ENCODE measurements around the gene FOXP4.

Gene FOXP4

GRCh38 chr6:41625442-41625841 lies 79.3 kb downstream of the FOXP4 start:
- Histone ChIP-seq H3K4me2 (peak overlapping the region; percentile 63 to 85 (median 74)), H4K20me1 (no peaks in the 10 kb centered on the region), H3K9ac (peak overlapping the region in 7 of 11 experiments; percentile 32 to 73 (median 64); a peak in 12 of 22 replicates), H3K4me3 (peak overlapping the region in 2 of 10 experiments; percentile 32 to 43; a peak in 5 of 20 replicates), H3K4me1 (peaks cover 53 to 82% (median 69%) of the 10 kb centered on the region in 10 experiments), H3K27ac (peak overlapping the region in 9 of 11 experiments; percentile 16 to 88 (median 77); a peak in 17 of 22 replicates), H3K36me3 (no peaks in the 10 kb centered on the region), H3K27me3 (no peaks in the 10 kb centered on the region), H3K9me3 (replicated peaks in 1 of 11) (peaks cover 11 to 22% (median 18%) of the 10 kb centered on the region in 11 experiments)
- TF ChIP-seq Cebpa-rat (IDR thresholded peaks at IDR 0.05) = no peak

GRCh38 chr6:41626022-41626421 lies 79.8 kb downstream of the FOXP4 start:
- Histone ChIP-seq H3K9me3 (replicated peaks in 1 of 11) (peaks cover 6 to 16% (median 13%) of the 10 kb centered on the region in 11 experiments), H3K4me2 (peak overlapping the region; percentile 63 to 85 (median 74)), H3K4me1 (peaks cover 53 to 87% (median 69%) of the 10 kb centered on the region in 10 experiments), H3K9ac (peak overlapping the region in 6 of 11 experiments; percentile 61 to 74 (median 67); a peak in 10 of 22 replicates), H3K27me3 (no peaks in the 10 kb centered on the region), H3K27ac (peak overlapping the region in 8 of 11 experiments; percentile 68 to 88 (median 78); a peak in 16 of 22 replicates), H4K20me1 (no peaks in the 10 kb centered on the region), H3K4me3 (no peak overlapping the region), H3K36me3 (no peaks in the 10 kb centered on the region)
- TF ChIP-seq Cebpa-rat (IDR thresholded peaks at IDR 0.05) = no peak

DNA sequence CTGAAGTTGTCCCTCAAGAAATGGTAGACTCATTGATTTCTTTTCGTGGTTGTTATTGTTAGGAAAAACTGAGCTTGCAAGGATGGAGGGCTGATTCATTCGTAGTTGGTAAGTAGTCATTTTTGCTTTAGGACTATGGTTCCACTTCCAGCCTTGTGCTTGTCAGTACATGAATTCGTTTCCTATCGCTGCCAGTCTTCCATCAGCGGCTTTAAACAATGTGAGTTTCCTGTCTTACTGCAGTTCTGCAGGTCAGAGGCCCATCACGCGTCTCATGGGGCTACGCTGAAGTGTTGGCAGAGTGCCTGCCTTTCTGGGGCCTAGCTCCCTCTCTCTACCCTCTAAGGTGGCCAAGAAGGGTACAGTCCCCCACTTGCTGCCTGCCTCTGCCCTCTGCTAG lies 80.7 kb downstream of the FOXP4 start:
- Histone ChIP-seq H3K9me3 (replicated peaks in 1 of 11) (peaks cover 0 to 9% (median 4%) of the 10 kb centered on the region in 11 experiments; a peak in 12 of 22 replicates), H3K9ac (peak overlapping the region in 9 of 11 experiments; percentile 51 to 74 (median 64); a peak in 17 of 22 replicates), H3K36me3 (no peaks in the 10 kb centered on the region), H4K20me1 (no peaks in the 10 kb centered on the region), H3K27me3 (no peaks in the 10 kb centered on the region), H3K4me2 (peak overlapping the region; percentile 63 to 85 (median 74)), H3K4me3 (peak overlapping the region in 1 of 10 experiments; percentile 3; a peak in 1 of 20 replicates), H3K4me1 (peaks cover 53 to 87% (median 70%) of the 10 kb centered on the region in 10 experiments), H3K27ac (peak overlapping the region in 9 of 11 experiments; percentile 50 to 88 (median 77); a peak in 18 of 22 replicates)
- no peak for TF ChIP-seq Cebpa-rat (IDR thresholded peaks at IDR 0.05)

DNA sequence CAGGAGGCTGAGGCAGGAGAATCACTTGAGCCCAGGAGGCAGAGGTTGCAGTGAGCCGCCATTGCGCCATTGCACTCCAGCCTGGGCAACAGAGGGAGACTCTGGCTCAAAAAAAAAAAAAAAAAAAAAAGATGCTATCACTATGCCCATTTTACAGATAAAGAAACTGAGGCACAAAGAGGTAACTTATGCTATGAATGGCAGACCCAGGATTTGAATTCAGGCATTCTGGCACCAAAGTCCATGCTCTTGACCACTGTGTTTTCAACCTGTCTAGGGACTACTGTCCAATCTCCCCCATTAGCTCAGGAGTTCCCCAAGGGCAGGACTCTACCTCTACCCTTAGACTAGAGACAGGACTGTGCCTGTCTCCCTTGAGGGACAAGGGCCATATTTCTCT lies 82.9 kb downstream of the FOXP4 start:
- Histone ChIP-seq H3K27ac (no peak overlapping the region), H3K4me2 (no peak overlapping the region)

DNA sequence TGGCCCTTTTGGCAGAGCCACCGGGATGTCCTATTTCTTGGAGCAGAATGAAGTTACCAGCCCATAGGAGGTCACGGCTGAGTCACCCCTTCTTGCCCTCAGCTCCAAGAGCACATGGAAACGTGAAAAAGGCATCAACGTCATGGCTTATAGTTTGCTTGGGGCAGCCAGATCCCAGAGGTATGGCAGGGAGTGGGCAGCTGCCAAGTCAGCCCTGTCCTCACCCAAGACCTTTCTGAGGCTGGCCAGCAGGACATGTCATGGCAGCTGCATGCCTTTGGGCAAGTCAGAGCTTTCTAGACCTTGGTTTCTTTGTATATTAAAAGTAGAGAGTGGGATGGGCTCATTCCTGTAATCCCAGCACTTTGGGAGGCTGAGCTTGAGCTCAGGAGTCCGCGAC lies 83.9 kb downstream of the FOXP4 start:
- Histone ChIP-seq H3K27ac (no peak overlapping the region), H3K4me2 (peak overlapping the region in 4 of 11 experiments; percentile 4 to 21 (median 14); a peak in 6 of 22 replicates), H3K4me3 (no peak overlapping the region), H3K4me1 (peaks cover 37 to 82% (median 63%) of the 10 kb centered on the region in 10 experiments), H3K9ac (no peak overlapping the region), H3K27me3 (no peaks in the 10 kb centered on the region), H3K9me3 (replicated peaks in 1 of 11) (no peaks in the 10 kb centered on the region), H3K36me3 (no peaks in the 10 kb centered on the region), H4K20me1 (no peaks in the 10 kb centered on the region)
- no peak for TF ChIP-seq Cebpa-rat (IDR thresholded peaks at IDR 0.05)

More for the DNA sequence above, 82.9 kb downstream of the FOXP4 start:
- H3K9me3 ChIP-seq (replicated peaks in 1 of 11) = no peaks in the 10 kb centered on the region
- no peak overlapping the region for H3K9ac ChIP-seq
- H3K4me3 ChIP-seq = no peak overlapping the region
- TF ChIP-seq Cebpa-rat (IDR thresholded peaks at IDR 0.05) = no peak
- no peaks in the 10 kb centered on the region for H4K20me1 ChIP-seq
- no peaks in the 10 kb centered on the region for H3K36me3 ChIP-seq
- peaks cover 37 to 82% (median 63%) of the 10 kb centered on the region in 10 experiments for H3K4me1 ChIP-seq
- H3K27me3 ChIP-seq = no peaks in the 10 kb centered on the region

- Histone ChIP-seq H3K4me3 (no peak overlapping the region), H4K20me1 (no peaks in the 10 kb centered on the region), H3K9ac (no peak overlapping the region), H3K27me3 (no peaks in the 10 kb centered on the region), H3K27ac (no peak overlapping the region), H3K4me2 (peak overlapping the region in 3 of 11 experiments; percentile 4 to 16 (median 4); a peak in 1 of 22 replicates), H3K4me1 (peaks cover 33 to 82% (median 63%) of the 10 kb centered on the region in 10 experiments), H3K9me3 (replicated peaks in 1 of 11) (no peaks in the 10 kb centered on the region), H3K36me3 (no peaks in the 10 kb centered on the region)
- TF ChIP-seq Cebpa-rat (IDR thresholded peaks at IDR 0.05) = no peak
Observed at GRCh38 chr6:41630946-41631345, 84.8 kb downstream of the FOXP4 start.

- peak overlapping the region in 2 of 11 experiments; percentile 15 to 50; a peak in 2 of 22 replicates for H3K9ac ChIP-seq
- H3K36me3 ChIP-seq = no peaks in the 10 kb centered on the region
- peak overlapping the region in 5 of 11 experiments; percentile 7 to 31 (median 14); a peak in 6 of 22 replicates for H3K27ac ChIP-seq
- no peak overlapping the region for H3K4me3 ChIP-seq
- peaks cover 0 to 10% (median 0%) of the 10 kb centered on the region in 11 experiments; a peak in 3 of 22 replicates for H3K27me3 ChIP-seq
- TF ChIP-seq Cebpa-rat (IDR thresholded peaks at IDR 0.05) = no peak; a peak in 1 of 22 replicates
- H3K9me3 ChIP-seq (replicated peaks in 1 of 11) = no peaks in the 10 kb centered on the region
- H4K20me1 ChIP-seq = no peaks in the 10 kb centered on the region
- H3K4me1 ChIP-seq = peaks cover 29 to 81% (median 63%) of the 10 kb centered on the region in 10 experiments
- peak overlapping the region in 10 of 11 experiments; percentile 49 to 99 (median 88); a peak in 18 of 22 replicates for H3K4me2 ChIP-seq
Observed at GRCh38 chr6:41633056-41633634, 87.0 kb downstream of the FOXP4 start.

DNA sequence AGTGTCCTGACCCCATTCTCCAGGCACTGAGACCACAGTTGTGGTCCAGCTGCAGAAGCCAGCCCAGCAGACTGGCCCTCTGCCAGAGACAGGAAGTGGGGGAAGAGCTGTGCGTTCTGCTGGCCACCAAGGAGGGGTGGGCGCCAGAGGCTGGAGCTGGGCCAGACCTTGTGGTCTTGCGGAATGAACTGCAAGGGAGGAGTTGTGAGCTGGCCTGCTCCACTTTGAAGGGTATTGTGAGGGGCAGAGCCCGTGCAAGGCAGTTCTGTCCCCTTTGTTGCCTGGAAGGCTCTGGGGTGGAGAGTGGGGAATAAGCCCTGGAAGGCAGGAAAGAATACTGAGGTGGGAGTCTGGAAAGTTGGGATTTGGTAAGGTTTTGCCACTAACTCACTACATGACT lies 88.5 kb downstream of the FOXP4 start:
- H3K9ac ChIP-seq = peak overlapping the region in 4 of 11 experiments; percentile 2 to 41 (median 8); a peak in 6 of 22 replicates
- peaks cover 0 to 10% (median 0%) of the 10 kb centered on the region in 11 experiments; a peak in 3 of 22 replicates for H3K27me3 ChIP-seq

GRCh38 chr6:41635365-41635764 lies 89.2 kb downstream of the FOXP4 start:
- TF ChIP-seq Cebpa-rat (IDR thresholded peaks at IDR 0.05) = no peak
- Histone ChIP-seq H3K27me3 (peaks cover 0 to 10% (median 0%) of the 10 kb centered on the region in 11 experiments; a peak in 3 of 22 replicates), H3K4me1 (peaks cover 36 to 78% (median 69%) of the 10 kb centered on the region in 10 experiments), H3K27ac (peak overlapping the region in 1 of 11 experiments; percentile 47; a peak in 1 of 22 replicates), H3K36me3 (no peaks in the 10 kb centered on the region), H3K4me3 (no peak overlapping the region), H3K9ac (no peak overlapping the region; a peak in 1 of 22 replicates), H3K4me2 (peak overlapping the region; percentile 49 to 99 (median 82); a peak in 20 of 22 replicates), H4K20me1 (peaks cover 0 to 12% (median 12%) of the 10 kb centered on the region in 11 experiments; a peak in 11 of 22 replicates), H3K9me3 (replicated peaks in 1 of 11) (no peaks in the 10 kb centered on the region)

More for the DNA sequence above, 88.5 kb downstream of the FOXP4 start:
- H3K4me2 ChIP-seq = peak overlapping the region; percentile 49 to 99 (median 82)
- peaks cover 0 to 6% (median 4%) of the 10 kb centered on the region in 11 experiments; a peak in 10 of 22 replicates for H4K20me1 ChIP-seq
- H3K4me1 ChIP-seq = peaks cover 35 to 78% (median 66%) of the 10 kb centered on the region in 10 experiments
- H3K4me3 ChIP-seq = no peak overlapping the region
- H3K9me3 ChIP-seq (replicated peaks in 1 of 11) = no peaks in the 10 kb centered on the region
- no peak for TF ChIP-seq Cebpa-rat (IDR thresholded peaks at IDR 0.05)
- no peaks in the 10 kb centered on the region for H3K36me3 ChIP-seq
- peak overlapping the region in 6 of 11 experiments; percentile 1 to 47 (median 10); a peak in 6 of 22 replicates for H3K27ac ChIP-seq

All from BLaER1 treated with 17β-estradiol and CSF1 and Interleukin-3, amounts not matched to agents 10 nM and 100 nM (cell line).